ENCODE results near the gene SPHKAP. TPM values are rescaled to one million over a fixed set of nuclear protein-coding genes. Genes with fewer than 3 reads are reported as not detected.
"Not testable (repeated sequence)": the region's sequence is repeated elsewhere in the genome, so short reads cannot be mapped to it uniquely, and the experiment has no call there.

The SPHKAP gene
- polyA plus RNA-seq, 4 donors: 2.6 to 7.5 (median 3.4) TPM

DNA sequence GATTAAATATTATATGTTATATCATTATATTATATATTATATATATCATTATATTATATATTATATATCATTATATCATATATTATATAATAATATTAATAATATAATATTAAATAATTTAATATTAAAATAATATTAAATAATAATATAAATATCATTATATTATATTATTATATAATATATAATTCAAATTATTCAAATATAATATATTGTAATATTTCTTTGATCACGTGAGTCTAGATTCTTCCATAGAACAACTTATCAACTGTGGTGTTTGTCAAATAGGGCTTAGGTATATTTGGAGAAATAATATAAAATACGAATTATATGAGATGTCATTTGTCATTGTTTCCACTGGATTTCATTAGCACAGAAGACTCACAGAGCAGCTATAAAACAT is 77.3 kb downstream of the SPHKAP start:
- no peak for DNase-seq (ENCODE audit: low read depth in 4 of 4, low spot score in 3 of 4)

DNA sequence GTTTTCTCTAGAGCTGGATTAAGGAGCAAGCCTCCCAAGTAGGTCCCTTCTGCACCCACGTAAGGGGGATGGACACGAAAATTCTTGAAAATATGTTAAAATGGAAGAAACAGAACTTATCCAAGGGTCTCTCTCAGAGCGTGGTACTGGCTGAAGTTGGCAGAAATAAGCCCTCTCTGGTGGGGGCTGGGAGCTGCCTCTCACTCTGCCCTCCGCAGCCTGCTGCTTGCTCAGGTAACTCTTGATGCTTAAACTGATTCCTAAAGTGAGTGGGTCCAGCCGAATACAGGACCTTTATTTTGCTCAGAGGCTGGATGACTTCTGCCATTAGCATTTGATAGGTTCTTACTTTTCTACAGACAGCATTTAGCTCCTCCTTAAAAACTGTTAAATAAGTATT is 78.1 kb downstream of the SPHKAP start:
- no peak for DNase-seq (ENCODE audit: low read depth in 4 of 4, low spot score in 3 of 4)

DNA sequence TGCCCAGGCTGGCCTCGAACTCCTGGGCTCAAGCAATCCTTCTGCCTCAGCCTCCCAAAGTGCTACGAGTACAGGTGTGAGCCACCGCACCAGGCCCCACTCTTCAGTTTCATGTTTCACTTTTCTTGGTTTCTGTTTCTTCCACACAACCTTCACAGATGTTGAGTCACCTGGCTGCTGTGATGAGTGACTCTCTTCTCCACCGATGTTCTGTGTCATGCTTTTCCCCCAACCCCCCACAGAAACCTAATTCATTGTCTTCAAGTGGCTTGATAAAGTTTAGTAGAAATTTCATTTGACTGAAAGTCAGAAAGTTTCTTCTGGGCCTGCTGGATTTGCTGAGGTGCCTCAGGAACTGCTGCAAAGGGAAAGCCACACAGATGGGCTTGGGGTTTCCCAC is 78.5 kb downstream of the SPHKAP start:
- DNase-seq (ENCODE audit: low read depth in 4 of 4, low spot score in 3 of 4): no peak

DNA sequence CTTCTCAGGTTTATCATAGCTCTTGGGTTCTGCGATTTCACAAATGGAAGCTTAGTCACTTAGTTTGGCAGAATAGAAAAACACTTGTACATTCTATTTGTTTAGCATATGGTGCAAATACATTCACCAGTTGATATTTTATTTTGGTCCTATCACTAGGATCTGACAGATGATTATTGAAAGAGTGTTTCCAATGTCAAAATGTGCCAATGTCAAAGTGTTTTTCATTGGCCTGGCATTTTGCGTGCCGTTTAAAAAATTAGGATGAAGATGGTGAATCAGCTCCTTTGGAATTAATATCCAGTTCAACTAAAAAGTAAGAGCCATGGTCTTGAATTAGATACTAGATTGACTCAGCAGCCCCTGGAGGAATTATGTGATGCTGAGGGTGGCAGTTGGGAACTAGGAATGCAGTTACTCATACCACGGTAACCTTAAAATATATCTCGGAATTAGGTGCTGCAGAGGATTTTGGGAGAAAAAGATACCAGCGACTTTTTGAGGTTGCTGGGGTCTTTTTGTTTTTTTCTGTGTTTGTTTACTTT is 87.0 kb downstream of the SPHKAP start:
- DNase-seq (ENCODE audit: low read depth in 4 of 4, low spot score in 3 of 4): no peak

DNA sequence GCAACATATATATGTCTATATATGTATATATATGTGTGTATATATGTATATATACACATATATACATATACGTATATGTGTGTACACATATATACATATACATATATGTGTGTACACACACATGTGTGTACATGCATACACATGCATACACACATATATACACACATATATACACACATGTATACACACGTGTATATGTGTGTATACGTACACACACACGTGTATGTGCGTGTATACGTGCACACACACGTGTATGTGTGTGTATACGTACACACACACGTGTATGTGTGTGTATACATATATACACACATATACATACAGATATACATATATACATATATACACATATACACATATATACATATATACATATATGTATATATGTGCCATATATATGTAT is 89.4 kb downstream of the SPHKAP start:
- no peak for DNase-seq (ENCODE audit: low read depth in 4 of 4, low spot score in 3 of 4)

DNA sequence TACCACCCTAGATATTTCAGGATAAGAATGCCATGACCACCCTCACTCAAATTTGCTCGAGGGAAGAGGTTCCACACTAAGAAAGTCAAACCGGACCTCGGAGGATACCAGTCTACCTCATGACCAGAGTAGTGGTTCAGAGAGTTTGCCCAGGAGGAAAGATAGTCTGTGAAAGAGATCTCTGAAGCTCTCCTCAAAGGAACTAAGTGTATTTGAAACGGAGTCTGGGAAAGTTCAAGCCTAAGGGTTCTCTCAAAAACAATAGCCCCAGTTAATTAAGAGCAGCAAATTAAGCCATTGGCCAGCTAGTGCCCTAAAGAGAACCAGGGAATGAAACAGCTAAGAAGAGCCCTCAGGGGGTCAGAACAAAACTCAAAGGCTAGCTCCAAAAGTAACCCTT is 94.9 kb downstream of the SPHKAP start:
- no peak for DNase-seq (ENCODE audit: low read depth in 4 of 4, low spot score in 3 of 4)

DNA sequence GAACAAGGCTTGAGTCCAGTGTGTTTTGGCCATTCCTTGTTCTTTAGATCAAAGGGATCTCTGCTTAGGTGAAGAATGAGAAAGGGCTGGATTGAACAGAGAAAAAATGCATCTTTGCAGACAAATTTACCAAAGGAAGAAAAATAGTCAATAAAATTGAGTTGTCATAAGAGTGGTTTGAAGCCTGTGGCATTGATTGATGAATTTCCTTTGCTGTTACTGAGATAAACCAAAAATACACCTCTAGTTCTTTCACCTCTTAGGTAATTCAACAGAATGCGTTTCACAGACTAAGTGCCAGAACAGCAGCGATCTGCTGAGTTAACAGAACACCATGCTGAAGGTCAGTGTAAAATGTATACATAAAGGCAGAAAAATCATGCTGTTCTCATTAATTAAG is 96.8 kb downstream of the SPHKAP start:
- no peak for DNase-seq (ENCODE audit: low read depth in 4 of 4, low spot score in 3 of 4)

DNA sequence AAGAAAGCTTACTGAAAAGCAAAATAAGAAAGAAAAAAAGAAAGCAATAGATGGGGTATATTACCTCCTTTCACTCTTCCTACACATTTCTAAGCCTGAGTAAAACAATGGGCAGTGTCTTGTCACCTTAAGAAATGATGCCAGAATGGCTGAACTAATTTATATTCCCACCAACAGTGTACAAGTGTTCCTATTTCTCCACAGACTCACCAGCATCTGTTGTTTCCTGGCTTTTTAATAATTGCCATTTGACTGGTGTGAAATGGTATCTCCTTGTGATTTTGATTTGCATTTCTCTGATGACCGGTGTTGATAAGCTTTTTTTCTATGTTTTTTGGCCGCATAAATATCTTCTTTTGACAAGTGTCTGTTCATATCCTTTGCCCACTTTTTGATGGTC is 98.4 kb downstream of the SPHKAP start:
- no peak for DNase-seq (ENCODE audit: low read depth in 4 of 4, low spot score in 3 of 4)

DNA sequence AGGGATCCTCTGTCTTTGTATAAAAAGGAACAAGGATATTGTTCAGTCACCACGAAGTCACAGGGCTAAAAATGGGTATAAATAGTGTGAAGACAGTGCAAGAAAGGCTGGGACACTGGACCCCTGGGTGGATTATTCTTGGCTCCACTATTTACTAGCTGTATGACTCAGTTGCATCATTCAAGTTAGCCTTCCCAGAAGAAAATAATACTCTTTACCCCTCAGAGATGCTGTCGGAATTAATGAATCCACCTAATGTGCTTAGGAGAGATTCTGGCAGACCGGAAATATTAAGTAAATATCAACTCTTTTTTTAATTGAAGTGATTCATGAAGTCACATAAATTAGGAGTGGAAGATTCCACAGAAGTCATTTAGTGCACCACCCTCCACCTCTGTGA is 98.9 kb downstream of the SPHKAP start:
- DNase-seq (ENCODE audit: low read depth in 4 of 4, low spot score in 3 of 4): no peak

DNA sequence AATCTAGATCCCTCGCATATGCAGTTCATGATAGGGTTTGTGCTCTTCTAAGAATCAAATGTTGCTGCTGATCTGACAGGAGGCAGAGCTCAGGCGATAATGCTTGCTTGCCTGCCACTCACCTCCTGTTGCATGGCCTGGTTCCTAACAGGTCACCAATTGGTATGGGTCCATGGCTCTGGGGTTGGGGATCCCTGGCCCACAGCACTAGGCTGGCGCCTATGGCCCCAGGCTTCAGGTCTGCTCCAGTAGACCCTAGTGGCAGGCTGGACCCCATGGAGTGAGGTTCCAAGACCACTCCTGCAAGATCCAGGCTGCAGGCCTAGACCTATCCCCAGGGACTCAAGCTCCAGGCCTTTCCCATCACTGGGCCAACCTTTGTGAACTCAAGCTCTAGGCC is 102.3 kb downstream of the SPHKAP start:
- no peak for DNase-seq (ENCODE audit: low read depth in 4 of 4, low spot score in 3 of 4)

DNA sequence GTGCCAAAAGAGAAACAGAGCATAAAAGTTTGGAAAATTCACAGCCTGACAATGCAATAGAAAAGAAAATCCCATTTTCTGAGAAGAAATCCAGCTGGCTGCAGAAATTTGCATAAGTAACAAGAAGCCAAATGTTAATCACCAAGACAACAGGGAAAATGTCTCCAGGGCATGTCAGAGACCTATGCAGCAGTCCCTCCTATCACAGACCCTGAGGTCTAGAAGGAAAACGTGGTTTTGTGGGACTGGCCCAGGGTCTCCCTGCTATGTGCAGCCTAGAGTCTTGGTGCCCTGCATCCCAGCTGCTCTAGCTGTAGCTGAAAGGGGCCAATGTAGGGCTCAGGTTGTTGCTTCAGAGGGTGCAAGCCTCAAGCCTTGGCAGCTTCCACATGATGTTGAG is 104.8 kb downstream of the SPHKAP start:
- DNase-seq (ENCODE audit: low read depth in 4 of 4, low spot score in 3 of 4): not testable (repeated sequence)

DNA sequence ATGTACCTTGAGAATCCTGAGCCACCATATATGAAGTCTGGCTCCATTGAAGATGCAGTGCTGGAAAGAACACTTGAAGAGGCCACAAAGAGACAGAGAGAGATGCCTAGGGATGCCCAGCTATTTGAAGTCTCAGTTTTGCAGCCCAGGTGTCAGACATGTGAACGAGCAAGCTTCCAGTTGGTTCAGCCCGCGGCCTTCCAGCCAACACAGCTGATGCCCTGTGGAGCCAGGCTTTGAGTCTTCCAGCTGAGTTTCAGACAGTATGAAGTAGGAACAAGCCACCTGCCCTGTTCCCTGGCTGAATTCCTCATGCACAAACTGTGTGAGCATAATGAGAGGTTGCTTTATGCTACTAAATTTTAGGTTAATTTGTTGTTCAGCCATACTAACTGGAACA is 108.8 kb downstream of the SPHKAP start:
- DNase-seq (ENCODE audit: low read depth in 4 of 4, low spot score in 3 of 4): no peak

DNA sequence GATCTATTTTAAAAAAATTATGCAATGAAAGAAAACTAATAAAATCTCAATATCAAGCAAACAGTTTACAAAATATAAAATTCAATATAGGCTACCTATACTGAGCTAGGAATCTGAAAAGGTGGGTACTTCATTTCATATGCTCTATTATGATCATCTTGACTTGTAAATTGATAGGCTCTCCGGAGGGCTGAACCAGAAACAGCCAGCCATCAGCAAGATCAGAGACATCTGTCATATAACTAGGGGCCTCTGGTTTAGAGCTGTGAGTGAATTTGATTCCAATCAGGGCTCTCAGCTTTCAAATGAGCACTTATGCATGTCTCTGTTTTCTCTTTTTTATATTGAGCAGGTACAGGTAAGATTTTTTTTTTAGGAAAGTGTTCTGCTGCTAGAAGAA is 114.2 kb downstream of the SPHKAP start:
- DNase-seq (ENCODE audit: low read depth in 4 of 4, low spot score in 3 of 4): no peak

DNA sequence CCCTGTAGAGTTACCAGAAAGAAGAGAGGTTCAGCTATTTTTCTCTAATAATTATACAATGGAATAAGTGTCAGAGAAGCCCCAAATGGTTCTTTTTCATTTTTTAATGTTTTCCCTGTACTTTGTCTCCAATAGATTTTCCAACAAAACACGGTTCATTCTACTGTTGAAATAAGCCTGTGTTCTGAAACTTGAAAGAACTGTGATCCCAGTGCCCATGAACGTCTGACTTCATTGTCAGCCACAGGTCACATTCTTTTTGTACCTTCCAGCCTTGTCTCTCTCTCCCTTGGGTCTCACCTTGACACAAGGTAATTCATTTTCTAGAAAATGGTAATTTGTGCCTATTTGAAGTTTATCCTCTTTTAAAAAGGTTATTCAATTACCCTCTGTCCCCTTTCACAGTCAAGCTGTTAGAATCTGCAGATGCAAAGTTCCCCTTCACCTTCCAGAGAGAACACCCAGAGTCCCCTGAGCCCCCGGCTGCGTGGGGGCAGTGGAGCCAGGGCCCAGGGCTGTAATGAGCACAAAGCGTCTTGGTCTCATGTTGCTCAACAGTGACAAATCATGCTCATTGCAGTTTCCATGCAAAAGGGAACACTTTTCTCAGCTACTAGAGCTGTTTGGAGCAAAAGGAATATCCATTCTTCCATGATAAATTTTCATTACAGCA is 115.2 kb downstream of the SPHKAP start:
- DNase-seq (ENCODE audit: low read depth in 4 of 4, low spot score in 3 of 4): peak in 1 of 4 donors; percentile 5

DNA sequence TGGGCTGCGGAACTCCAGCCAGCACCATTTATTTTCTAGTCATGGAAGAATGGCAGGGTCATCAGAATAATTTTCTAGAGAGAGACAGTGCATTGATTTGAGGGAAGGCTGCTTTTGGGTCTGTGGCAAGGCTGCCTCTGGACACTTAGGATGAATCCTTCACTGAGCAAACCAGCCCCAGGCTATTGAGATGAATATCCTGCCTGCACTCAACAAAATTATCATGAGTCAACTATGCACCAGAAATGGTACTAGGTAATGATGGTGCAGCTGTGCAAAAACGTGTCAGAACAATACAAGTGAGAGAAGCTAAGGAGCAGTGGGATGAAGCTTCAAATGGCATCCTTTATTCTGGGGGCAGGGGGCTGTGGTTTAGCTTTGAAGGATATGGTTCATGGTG is 115.8 kb downstream of the SPHKAP start:
- no peak for DNase-seq (ENCODE audit: low read depth in 4 of 4, low spot score in 3 of 4)

DNA sequence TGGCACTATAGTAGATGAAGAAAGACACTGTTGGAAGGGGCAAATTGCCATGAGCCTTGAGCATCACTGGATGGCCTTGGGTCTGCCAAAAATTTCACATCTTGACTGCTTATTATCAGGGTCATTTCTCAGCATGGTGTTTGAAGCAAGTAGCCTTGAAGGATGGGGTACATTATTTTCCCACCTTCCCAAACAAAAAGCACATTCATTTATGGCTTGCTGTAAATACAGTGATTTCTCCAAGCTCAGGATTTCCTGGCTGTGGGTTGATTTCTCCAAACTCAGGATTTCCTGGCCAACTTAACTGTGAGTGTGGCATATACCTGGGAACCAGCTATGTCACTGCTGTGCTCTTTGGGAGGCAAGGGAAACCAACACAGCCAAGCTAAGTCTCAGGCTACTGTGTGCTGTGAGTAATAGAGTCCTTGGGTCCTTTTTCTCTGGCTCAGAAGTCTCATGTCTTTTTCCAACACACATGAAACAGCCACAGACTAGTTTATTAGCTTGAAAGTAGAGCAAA is 116.6 kb downstream of the SPHKAP start:
- no peak for DNase-seq (ENCODE audit: low read depth in 4 of 4, low spot score in 3 of 4)

DNA sequence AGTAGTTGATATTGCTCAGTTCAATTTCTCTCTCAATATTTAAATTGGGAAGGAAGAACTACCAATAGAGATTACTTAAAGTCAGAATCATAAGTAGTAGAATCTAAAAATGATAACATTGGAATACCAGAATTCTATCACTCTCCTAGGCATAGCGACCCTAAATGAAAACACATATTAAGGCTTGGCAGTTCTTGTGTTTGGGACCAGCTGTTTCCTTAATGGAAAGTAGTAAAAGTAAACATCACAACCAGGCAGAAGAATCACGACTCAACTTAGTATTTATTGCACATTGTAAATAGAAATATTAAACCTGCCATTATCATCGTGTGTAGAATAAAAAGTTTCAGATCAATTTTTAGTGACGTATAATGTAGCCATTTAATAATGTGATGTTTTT is 117.5 kb downstream of the SPHKAP start:
- no peak for DNase-seq (ENCODE audit: low read depth in 4 of 4, low spot score in 3 of 4)

DNA sequence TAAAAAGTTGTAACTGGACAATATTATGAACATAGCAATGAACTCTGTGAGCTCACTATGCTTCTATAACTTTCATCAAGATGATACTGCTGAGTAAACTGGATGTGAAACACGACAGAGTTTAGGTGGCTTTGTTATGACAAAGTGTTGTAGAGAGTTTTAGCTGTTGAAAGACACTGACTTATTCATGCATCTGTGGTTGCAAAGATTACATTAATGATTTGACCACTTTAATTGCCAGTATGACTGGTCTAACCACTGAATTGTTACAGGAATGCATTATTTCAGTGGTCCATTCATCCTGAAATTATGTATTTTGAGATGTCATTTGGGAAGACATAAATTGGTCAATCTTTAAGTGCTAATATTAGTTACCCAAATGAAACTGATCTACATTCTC is 117.9 kb downstream of the SPHKAP start:
- DNase-seq (ENCODE audit: low read depth in 4 of 4, low spot score in 3 of 4): no peak

DNA sequence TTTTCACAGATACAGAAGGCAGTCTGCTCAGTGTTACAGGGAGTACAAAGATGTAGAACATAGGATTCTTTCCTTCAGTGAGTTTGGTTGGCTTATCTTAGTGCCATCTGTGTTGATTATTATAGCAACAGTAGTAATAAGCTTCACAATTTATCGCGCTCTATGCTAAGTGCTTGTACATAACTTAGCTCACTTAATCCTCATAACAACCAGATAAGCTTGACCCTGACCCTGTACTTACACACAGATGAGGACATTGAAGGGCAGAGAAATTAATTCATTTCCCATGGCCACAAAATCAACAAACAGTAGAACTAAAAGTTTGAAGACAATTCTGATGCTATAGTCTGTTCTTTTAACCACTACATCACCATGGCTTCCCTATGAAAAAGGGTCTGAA is 121.8 kb downstream of the SPHKAP start:
- no peak for DNase-seq (ENCODE audit: low read depth in 4 of 4, low spot score in 3 of 4)

DNA sequence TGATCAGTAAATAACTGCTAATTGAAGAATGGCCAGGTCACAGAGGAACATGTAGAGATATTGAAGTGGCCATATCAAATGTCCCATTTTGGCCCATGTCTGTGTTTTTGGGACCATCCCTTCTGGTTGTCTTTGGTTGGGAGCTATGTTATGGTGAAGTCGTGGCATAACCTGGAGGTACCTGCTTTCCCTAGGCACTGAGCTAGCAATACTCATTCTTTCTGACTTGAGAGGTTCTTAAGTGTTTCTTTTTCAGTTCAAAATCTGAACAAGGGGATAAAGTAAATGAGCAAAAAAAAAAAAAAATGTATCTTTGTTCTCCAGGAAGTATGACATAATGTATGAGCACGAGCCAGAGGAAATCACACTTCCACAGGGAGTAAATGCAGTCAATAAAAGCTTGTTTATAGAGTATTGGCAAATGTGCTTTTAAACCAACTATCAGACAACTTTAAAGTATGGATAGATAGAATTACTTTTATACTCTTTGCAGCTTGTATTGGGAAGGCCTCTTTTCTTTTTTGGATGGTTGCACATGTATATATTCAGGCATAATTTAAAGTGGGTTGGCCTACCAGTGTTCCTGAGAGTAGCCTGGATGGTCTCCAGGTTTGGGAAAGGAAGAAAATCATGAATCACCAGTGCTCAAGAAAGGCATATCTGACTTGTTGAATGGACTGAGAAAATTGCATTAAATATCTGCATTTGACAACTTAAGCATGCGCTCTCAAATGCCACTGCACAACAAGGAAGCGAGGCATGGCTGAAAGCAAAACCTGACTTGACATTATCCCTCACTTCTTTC is 125.0 kb downstream of the SPHKAP start:
- no peak for DNase-seq (ENCODE audit: low read depth in 4 of 4, low spot score in 3 of 4)

DNA sequence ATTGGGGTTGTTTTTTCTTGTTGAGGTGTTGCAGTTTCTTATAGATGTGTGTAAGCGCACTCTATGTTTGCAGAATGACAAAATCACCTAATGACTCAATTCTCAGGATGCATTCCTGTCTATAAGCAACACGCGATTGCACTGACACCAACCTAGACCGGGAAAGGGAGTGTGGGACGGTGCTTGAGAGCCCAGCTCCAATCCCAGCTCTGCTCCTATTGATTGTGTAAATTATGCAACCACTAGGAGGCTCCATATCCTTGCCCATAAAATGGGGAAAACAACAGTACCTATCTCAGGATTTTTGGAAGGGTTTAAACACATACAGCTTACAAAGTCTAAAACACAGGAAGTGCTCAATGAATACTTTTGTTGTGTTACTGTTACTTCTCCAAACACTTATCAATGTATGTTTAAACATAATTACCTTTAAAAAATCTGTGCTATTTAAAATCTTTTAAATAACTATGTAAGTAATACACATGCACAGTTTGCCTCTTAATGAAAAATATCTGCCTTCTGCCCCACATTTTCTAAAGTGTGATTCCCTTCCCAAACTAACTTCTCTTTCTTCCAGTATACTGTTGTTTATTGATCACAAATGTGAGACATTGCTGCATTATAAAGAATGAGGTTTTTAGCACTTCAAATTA is 132.5 kb downstream of the SPHKAP start:
- DNase-seq (ENCODE audit: low read depth in 4 of 4, low spot score in 3 of 4): peak in 3 of 4 donors; percentile 12 to 25 (median 16)
